ENCODE results near the gene DISC1. TPM values are rescaled to one million over a fixed set of nuclear protein-coding genes. Genes with fewer than 3 reads are reported as not detected.

The DISC1 gene
- total and polyA plus RNA-seq, 2 of the 13 experiments (the other 11 are each of a cell fraction or from before 2014, with no cell fraction given) = 4.2 to 4.6 TPM

GRCh38 chr1:232011961-232012360 is 385.4 kb downstream of the DISC1 start (continued):
- TF ChIP-seq, protein P1, sequence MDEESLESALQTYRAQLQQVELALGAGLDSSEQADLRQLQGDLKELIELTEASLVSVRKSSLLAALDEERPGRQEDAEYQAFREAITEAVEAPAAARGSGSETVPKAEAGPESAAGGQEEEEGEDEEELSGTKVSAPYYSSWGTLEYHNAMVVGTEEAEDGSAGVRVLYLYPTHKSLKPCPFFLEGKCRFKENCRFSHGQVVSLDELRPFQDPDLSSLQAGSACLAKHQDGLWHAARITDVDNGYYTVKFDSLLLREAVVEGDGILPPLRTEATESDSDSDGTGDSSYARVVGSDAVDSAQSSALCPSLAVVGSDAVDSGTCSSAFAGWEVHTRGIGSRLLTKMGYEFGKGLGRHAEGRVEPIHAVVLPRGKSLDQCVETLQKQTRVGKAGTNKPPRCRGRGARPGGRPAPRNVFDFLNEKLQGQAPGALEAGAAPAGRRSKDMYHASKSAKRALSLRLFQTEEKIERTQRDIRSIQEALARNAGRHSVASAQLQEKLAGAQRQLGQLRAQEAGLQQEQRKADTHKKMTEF (CRISPR knock-in tag; IDR thresholded peaks at IDR 0.05) = no peak
- TF ChIP-seq DMTF1 (CRISPR knock-in tag; IDR thresholded peaks at IDR 0.05) (no peak), FOXK1 (CRISPR knock-in tag; IDR thresholded peaks at IDR 0.05; ENCODE audit: borderline replicate concordance, low read depth) (no peak), ZNF530 (CRISPR knock-in tag; IDR thresholded peaks at IDR 0.05; ENCODE audit: low read depth) (no peak), MBD4 (IDR thresholded peaks at IDR 0.05; ENCODE audit: borderline replicate concordance, low read length) (no peak), HMGXB4 (CRISPR knock-in tag; IDR thresholded peaks at IDR 0.05; ENCODE audit: borderline replicate concordance in 1 of 2, low read depth in 1 of 2) (no peak), ZBTB1 (CRISPR knock-in tag; IDR thresholded peaks at IDR 0.05; ENCODE audit: borderline replicate concordance) (no peak)
